Progenitor cell of endocrine pancreas (in vitro differentiated cells): Measurements from ENCODE around the gene DLG4. TPM values are rescaled to one million over a fixed set of nuclear protein-coding genes. Genes with fewer than 3 reads are reported as not detected.
A peak's percentile ranks its signal among the peaks of the same experiment; 100 is the strongest.

Experiments
- DNase-seq: peaks from one replicate; pipeline ENCODE4 v3.0.0; 2021; ENCODE audit warnings: low spot score; ENCODE audit not compliant: unreplicated experiment
- H3K27ac Mint-ChIP-seq: 2 replicates; pipeline ENCODE4 v1.8.0; 2021; ENCODE audit warnings: mild to moderate bottlenecking, moderate library complexity, mixed read lengths
- H3K27me3 Mint-ChIP-seq: 2 replicates; pipeline ENCODE4 v1.8.0; 2021; ENCODE audit warnings: mixed read lengths
- H3K36me3 Mint-ChIP-seq: 2 replicates; pipeline ENCODE4 v1.8.0; 2022; ENCODE audit warnings: mixed read lengths; ENCODE audit not compliant: insufficient read depth
- H3K4me1 Mint-ChIP-seq: 2 replicates; pipeline ENCODE4 v1.8.0; 2021; ENCODE audit warnings: low read depth, mixed read lengths
- H3K4me3 Mint-ChIP-seq: 2 replicates; pipeline ENCODE4 v1.8.0; 2021; ENCODE audit warnings: low read depth, mild to moderate bottlenecking, moderate library complexity, mixed read lengths
- H3K9me3 Mint-ChIP-seq: 2 replicates; pipeline ENCODE4 v1.8.0; 2021; ENCODE audit warnings: low read depth, mixed read lengths
- total RNA-seq: library from RNA; stranded (reverse); gene quantifications from 2 replicates; pipeline ENCODE4 v1.2.1, GENCODE V29; 2021
- TF ChIP-seq, protein P1 (sequence below): fragments of 200-600 bp; sonication (generic); IDR thresholded peaks from one replicate; pipeline ENCODE4 v1.5.0; 2021; ENCODE audit warnings: antibody characterized with exemption, mild to moderate bottlenecking; ENCODE audit not compliant: unreplicated experiment

The DLG4 gene
- total RNA-seq, 1 donor from 2014 or later, result 48.6 TPM

DNA sequence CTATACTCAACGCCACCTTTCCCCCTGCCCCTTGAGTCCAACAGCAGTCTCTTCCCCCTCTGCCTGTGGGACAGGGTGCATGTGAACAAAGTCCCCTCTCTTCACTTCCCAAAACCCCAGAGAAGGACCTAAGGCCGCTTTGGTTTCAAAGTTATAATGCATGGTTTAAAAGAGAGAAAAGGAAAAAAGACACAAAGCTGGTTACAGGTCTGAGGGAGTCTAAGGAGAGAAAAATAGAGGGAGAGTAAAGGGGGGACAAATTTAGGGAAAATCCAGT lies 23.8 kb upstream of the DLG4 start:
- TF ChIP-seq, protein P1, sequence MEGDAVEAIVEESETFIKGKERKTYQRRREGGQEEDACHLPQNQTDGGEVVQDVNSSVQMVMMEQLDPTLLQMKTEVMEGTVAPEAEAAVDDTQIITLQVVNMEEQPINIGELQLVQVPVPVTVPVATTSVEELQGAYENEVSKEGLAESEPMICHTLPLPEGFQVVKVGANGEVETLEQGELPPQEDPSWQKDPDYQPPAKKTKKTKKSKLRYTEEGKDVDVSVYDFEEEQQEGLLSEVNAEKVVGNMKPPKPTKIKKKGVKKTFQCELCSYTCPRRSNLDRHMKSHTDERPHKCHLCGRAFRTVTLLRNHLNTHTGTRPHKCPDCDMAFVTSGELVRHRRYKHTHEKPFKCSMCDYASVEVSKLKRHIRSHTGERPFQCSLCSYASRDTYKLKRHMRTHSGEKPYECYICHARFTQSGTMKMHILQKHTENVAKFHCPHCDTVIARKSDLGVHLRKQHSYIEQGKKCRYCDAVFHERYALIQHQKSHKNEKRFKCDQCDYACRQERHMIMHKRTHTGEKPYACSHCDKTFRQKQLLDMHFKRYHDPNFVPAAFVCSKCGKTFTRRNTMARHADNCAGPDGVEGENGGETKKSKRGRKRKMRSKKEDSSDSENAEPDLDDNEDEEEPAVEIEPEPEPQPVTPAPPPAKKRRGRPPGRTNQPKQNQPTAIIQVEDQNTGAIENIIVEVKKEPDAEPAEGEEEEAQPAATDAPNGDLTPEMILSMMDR, result no peak
- Mint-ChIP-seq H3K36me3 (peaks cover 20% of the 10 kb centered on the region), H3K27me3 (no peaks in the 10 kb centered on the region), H3K4me3 (peak overlapping the region; percentile 97), H3K4me1 (peaks cover 23% of the 10 kb centered on the region), H3K27ac (peak overlapping the region; percentile 94), H3K9me3 (no peaks in the 10 kb centered on the region)
- DNase-seq, result no peak

DNA sequence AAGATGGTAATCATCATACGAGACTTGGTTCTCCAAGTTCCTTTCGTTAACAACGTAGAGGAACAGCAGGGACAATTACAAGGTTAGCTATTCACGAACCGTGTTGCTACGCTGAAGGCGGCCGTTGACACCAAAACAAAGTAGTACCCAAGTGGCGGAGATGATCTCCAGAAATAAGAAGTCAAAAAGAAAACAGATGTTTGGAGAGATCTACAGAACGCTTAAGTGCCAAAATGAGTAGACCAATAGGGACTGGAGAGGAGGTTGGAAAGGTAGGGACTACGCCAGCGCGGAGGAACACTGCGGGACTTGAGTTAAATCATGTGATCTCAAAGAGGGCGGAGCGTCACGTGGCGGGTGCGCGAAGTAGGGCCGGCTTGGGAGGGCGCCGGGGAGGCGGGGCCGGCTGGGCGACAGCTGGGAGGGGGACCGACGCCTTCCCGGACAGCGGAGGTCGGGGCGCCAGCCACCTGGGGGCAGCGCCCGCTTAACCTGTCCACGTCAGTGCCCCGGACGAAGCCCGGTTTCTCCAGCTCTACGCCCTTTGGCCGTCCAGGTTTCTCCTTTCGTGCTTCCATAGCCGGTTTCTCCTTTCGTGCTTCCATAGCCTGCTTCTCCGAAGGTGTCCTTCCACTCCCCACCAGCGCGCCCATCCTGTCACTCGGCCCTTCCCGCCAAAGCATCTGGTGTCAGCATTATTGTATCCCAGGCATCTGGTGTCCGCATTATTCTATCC lies 23.2 kb upstream of the DLG4 start:
- Mint-ChIP-seq H3K27ac (peak overlapping the region; percentile 100), H3K4me3 (peak overlapping the region; percentile 97), H3K4me1 (peaks cover 23% of the 10 kb centered on the region), H3K36me3 (peaks cover 20% of the 10 kb centered on the region), H3K9me3 (no peaks in the 10 kb centered on the region), H3K27me3 (no peaks in the 10 kb centered on the region)
- peak; percentile 91 for DNase-seq
- TF ChIP-seq, protein P1, result peak; percentile 29

DNA sequence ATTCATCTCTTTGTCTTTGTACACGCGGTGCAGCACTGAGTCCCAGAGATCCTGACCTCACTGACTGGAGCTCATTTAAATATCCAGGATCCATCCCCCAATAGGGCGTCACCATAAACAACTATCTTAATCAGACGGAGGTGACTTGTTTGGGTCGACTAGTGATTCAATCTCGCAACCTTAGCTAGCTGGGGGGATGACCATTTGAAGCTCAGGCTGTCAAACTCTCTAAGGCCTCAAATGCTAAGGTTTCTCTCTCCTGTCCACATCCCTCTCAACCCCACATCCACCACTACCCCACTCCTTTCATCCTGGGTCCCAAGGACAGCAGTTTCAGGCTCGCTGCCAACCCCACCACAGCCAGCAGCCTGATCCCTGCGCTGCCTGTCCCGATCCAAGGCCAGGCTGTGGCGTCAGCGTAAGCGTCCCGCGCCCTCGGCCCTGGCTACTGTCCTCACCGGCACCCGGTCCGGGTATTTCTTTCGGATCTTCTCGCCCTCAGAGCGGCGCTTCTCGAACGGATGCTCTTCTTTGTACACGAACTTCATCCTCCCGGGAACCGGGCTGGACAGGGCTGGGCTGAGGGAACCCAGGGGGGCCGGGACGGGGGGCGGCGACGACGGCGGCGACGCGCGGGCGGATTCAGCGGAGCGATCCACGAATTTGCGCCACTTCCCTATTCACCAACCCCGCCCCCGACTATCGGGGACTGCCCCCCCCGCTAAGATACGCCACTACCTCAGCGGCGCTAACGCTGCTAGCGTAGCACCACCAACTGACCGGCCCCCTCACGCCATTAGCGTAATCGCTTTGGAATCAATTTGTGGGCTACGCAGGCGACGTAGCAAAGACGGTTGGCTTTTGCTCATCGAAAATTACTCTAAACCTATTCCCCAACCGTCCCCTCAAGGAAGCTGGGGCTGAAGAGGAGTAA lies 22.4 kb upstream of the DLG4 start, which contains the start of gene GABARAP:
Gene GABARAP, minus strand, starts transcription at position 667 of the 934 bp plus-strand sequence. Its CDS starts 119 bp downstream, at position 548.
- Mint-ChIP-seq H3K27ac (peak within 1 kb of the TSS; percentile 100), H3K36me3 (peaks cover 21% of the 10 kb centered on the region), H3K9me3 (no peaks in the 10 kb centered on the region), H3K4me3 (peak within 1 kb of the TSS; percentile 97), H3K4me1 (peaks cover 27% of the 10 kb centered on the region), H3K27me3 (no peaks in the 10 kb centered on the region)
- peak; percentile 88 for DNase-seq
- TF ChIP-seq, protein P1, result no peak

DNA sequence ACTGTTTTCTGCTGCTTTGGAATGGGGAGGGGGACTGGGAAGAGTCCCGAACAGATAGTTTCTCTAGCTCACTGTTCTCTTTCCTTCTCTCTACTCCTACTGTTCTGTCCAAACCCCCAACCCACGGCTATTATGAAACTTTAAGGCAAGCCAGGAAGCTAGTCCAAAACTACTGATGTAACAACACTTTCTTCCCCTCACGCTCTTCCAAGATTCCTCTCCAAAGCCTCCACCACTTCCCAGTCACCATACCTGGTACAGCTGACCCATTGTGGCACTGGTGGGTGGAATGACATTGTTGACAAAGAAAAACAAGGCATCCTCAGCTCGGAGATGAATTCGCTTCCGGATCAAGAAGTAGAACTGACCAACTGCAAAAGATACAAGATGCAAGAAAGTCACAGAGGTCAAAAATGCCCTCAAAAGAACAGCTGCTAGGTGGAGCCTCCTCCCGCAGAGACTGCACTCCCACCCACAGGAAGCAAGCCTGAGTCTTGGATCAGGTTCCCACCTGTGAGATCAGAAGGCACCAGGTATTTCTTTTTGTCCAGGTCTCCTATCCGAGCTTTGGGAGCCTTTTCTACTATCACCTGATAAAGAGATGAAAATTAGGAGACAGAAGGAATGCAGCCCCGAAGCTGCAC lies 21.6 kb upstream of the DLG4 start:
- no peak for DNase-seq
- Mint-ChIP-seq H3K36me3 (peaks cover 20% of the 10 kb centered on the region), H3K27me3 (no peaks in the 10 kb centered on the region), H3K9me3 (no peaks in the 10 kb centered on the region), H3K4me3 (peak overlapping the region; percentile 97), H3K27ac (peak overlapping the region; percentile 100), H3K4me1 (peaks cover 31% of the 10 kb centered on the region)
- TF ChIP-seq, protein P1, result no peak

DNA sequence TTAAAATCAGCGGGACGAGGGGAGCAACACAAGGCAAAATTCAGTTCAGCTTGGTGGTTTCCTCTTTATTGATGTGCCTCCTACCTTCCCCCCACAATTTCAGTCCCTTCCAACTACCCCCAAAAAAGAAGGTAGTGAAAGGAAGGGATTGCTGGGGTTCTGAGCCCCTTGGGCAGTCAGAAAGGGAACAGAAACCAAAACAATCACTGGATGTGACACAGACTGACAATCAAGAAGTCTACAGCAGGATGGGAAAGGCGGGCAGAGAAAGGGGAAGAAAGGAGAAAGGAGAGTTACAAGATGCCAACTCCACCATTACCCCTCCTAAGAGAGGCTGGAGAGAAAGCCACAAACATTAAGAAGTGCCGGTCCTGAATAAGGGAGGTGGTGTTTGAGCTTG lies 20.7 kb upstream of the DLG4 start:
- Mint-ChIP-seq H3K36me3 (peaks cover 19% of the 10 kb centered on the region), H3K27me3 (no peaks in the 10 kb centered on the region), H3K9me3 (no peaks in the 10 kb centered on the region), H3K4me3 (peak overlapping the region; percentile 97), H3K4me1 (peaks cover 31% of the 10 kb centered on the region), H3K27ac (peak overlapping the region; percentile 100)
- DNase-seq, result no peak
- TF ChIP-seq, protein P1, result no peak
